Caco-2 (cell line): Measurements from ENCODE around the gene ADGRL3. TPM values are rescaled to one million over a fixed set of nuclear protein-coding genes. Genes with fewer than 3 reads are reported as not detected.

ENCODE experiments used
- BruUV-seq: library from RNA; stranded (reverse); fragments of 400-500 nt; replicated peaks from 2 replicates; lab custom pipeline; 2021; lab: Mats Ljungman, UMichigan
- CTCF ChIA-PET: fragments of 300-600 bp; sonication (Branson Sonifier 250); formaldehyde crosslinking; loops from one replicate; lab custom pipeline; 2022; ENCODE audit warnings: antibody characterized with exemption; lab: Charles Lee
- POLR2A ChIA-PET: fragments of 300-600 bp; sonication (Branson Sonifier 250); formaldehyde crosslinking; loops from one replicate; lab custom pipeline; 2022; ENCODE audit warnings: antibody characterized with exemption; lab: Charles Lee
- DNase-seq, 2 experiments: peaks; one replicate each; pipeline versions ENCODE4 v3.0.0 to v3.0.0-alpha.2; 2020 to 2022
- H3K27me3 ChIP-seq: replicated peaks from 2 replicates; pipeline ENCODE4 v1.6.0; 2011; ENCODE audit warnings: low read length; ENCODE audit not compliant: control insufficient read depth, insufficient read depth
- H3K36me3 ChIP-seq: 2 replicates; pipeline ENCODE4 v1.5.1; 2011; ENCODE audit warnings: low read length; ENCODE audit not compliant: control insufficient read depth, insufficient read depth
- H3K4me1 ChIP-seq: fragments of 250-450 bp; sonication (Bioruptor Pico); 2 replicates; pipeline ENCODE4 v1.5.1; 2020; ENCODE audit warnings: mild to moderate bottlenecking
- H3K4me3 ChIP-seq: 2 replicates; pipeline ENCODE4 v1.5.1; 2011; ENCODE audit warnings: low read depth, mild to moderate bottlenecking, control low read depth, low read length
- H3K9me3 ChIP-seq: fragments of 250-450 bp; sonication (Bioruptor Pico); 2 replicates; pipeline ENCODE4 v1.5.1; 2020; ENCODE audit warnings: mild to moderate bottlenecking, moderate library complexity
- H3K27ac Mint-ChIP-seq: one replicate; pipeline ENCODE4 v1.8.0; 2022; ENCODE audit warnings: mixed read lengths; ENCODE audit not compliant: unreplicated experiment
- H3K27me3 Mint-ChIP-seq: one replicate; pipeline ENCODE4 v1.8.0; 2022; ENCODE audit warnings: mixed read lengths; ENCODE audit not compliant: insufficient read depth, unreplicated experiment
- H3K36me3 Mint-ChIP-seq: one replicate; pipeline ENCODE4 v1.8.0; 2022; ENCODE audit warnings: mild to moderate bottlenecking, mixed read lengths; ENCODE audit not compliant: insufficient read depth, unreplicated experiment
- H3K4me1 Mint-ChIP-seq: one replicate; pipeline ENCODE4 v1.8.0; 2022; ENCODE audit warnings: low read depth, mixed read lengths; ENCODE audit not compliant: unreplicated experiment
- H3K4me3 Mint-ChIP-seq: one replicate; pipeline ENCODE4 v1.8.0; 2022; ENCODE audit warnings: mild to moderate bottlenecking, moderate library complexity, mixed read lengths; ENCODE audit not compliant: unreplicated experiment
- H3K9me3 Mint-ChIP-seq: one replicate; pipeline ENCODE4 v1.8.0; 2022; ENCODE audit warnings: mixed read lengths; ENCODE audit not compliant: unreplicated experiment
- intact Hi-C: fragments of 100-400 bp; cut with micrococcal nuclease; formaldehyde crosslinking; loops from one replicate; pipeline ENCODE4 v1.10.0; 2022; ENCODE audit not compliant: unreplicated experiment
- total RNA-seq: library from RNA; stranded (reverse); gene quantifications from 2 replicates; pipeline ENCODE4 v1.2.3, GENCODE V29; 2022
- TF ChIP-seq, protein P1 (sequence below), 2 experiments: fragments of 200-600 bp in 1 of 2; IDR thresholded peaks; 1 replicate in 1 of 2; 2 replicates in 1 of 2; pipeline versions ENCODE4 v1.5.1 to v1.8.0; 2011 to 2022; ENCODE audit warnings: antibody characterized with exemption in 1 of 2, control low read depth in 1 of 2, inconsistent platforms in 1 of 2, low read depth in 1 of 2, low read length in 1 of 2, mild to moderate bottlenecking in 1 of 2, moderate library complexity in 1 of 2; ENCODE audit not compliant: insufficient read depth in 1 of 2, severe bottlenecking in 1 of 2, unreplicated experiment in 1 of 2

Gene ADGRL3
- total RNA-seq, 1 experiment from 2014 or later = 1.5 TPM

DNA sequence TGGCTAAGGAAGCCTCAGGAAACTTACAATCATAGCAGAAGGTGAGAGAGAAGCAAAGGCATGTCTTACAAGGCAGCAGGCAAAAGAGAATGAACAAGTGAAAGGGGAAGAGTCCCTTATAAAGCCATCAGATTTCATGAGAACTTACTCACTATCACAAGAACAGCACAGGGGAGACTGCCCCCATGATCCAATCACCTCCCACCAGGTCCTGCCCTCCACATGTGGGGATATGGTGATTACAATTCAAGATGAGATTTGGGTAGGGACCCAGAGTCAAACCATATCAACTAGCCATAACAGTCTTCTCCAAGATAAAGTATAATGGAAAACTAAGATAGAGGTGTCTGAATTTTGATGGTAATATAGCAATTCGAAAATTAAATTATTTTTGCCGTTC lies 534.3 kb downstream of the ADGRL3 start:
- Histone ChIP-seq H3K36me3 (no peaks in the 10 kb centered on the region), H3K9me3 (no peaks in the 10 kb centered on the region), H3K4me3 (no peak overlapping the region), H3K27me3 (no peaks in the 10 kb centered on the region), H3K4me1 (no peaks in the 10 kb centered on the region)
- no peaks in the 10 kb centered on the region for H3K9me3 Mint-ChIP-seq
- H3K36me3 Mint-ChIP-seq = no peaks in the 10 kb centered on the region
- H3K4me3 Mint-ChIP-seq = no peak overlapping the region
- no peaks in the 10 kb centered on the region for H3K27me3 Mint-ChIP-seq
- intact Hi-C loops = no loop called here
- POLR2A ChIA-PET = no interaction called here
- BruUV-seq = no TSS peak
- DNase-seq = no peak
- no peaks in the 10 kb centered on the region for H3K4me1 Mint-ChIP-seq
- TF ChIP-seq, protein P1, sequence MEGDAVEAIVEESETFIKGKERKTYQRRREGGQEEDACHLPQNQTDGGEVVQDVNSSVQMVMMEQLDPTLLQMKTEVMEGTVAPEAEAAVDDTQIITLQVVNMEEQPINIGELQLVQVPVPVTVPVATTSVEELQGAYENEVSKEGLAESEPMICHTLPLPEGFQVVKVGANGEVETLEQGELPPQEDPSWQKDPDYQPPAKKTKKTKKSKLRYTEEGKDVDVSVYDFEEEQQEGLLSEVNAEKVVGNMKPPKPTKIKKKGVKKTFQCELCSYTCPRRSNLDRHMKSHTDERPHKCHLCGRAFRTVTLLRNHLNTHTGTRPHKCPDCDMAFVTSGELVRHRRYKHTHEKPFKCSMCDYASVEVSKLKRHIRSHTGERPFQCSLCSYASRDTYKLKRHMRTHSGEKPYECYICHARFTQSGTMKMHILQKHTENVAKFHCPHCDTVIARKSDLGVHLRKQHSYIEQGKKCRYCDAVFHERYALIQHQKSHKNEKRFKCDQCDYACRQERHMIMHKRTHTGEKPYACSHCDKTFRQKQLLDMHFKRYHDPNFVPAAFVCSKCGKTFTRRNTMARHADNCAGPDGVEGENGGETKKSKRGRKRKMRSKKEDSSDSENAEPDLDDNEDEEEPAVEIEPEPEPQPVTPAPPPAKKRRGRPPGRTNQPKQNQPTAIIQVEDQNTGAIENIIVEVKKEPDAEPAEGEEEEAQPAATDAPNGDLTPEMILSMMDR (IDR thresholded peaks at IDR 0.05; ENCODE audit: insufficient read depth in 1 of 2, low read depth in 1 of 2, low read length in 1 of 2, severe bottlenecking in 1 of 2, unreplicated experiment in 1 of 2) = no peak
- no peak overlapping the region for H3K27ac Mint-ChIP-seq
- CTCF ChIA-PET = no interaction called here

DNA sequence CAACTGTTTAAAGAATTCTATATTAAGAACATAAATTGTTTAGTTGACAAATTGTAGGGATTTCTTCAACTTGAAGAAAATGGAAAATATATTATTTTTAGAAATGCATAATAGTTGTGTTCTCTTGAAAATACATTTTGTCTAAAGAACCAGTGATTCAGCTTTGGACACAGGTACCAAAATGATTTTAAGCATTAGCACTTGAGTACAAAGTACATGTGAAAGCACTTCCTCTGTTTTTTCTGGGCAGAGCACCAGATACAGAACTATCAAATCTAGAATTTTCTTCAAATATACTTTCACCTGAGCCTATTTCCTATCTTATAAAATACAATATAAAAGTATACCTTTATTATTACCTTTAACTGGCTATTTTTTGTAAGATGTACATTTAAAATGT lies 539.8 kb downstream of the ADGRL3 start:
- TF ChIP-seq, protein P1 (IDR thresholded peaks at IDR 0.05; ENCODE audit: insufficient read depth in 1 of 2, low read depth in 1 of 2, low read length in 1 of 2, severe bottlenecking in 1 of 2, unreplicated experiment in 1 of 2) = no peak
- no peak for DNase-seq
- Histone ChIP-seq H3K36me3 (no peaks in the 10 kb centered on the region), H3K9me3 (no peaks in the 10 kb centered on the region), H3K4me1 (no peaks in the 10 kb centered on the region), H3K27me3 (no peaks in the 10 kb centered on the region), H3K4me3 (no peak overlapping the region)
- Mint-ChIP-seq H3K27me3 (no peaks in the 10 kb centered on the region), H3K9me3 (no peaks in the 10 kb centered on the region), H3K4me1 (no peaks in the 10 kb centered on the region), H3K36me3 (no peaks in the 10 kb centered on the region), H3K4me3 (no peak overlapping the region), H3K27ac (no peak overlapping the region)
- CTCF ChIA-PET = no interaction called here
- POLR2A ChIA-PET = no interaction called here
- intact Hi-C loops = loop anchor here (2.0 kb wide), 1 partner anchor 969 kb away; no protein-coding TSS in a partner anchor
- no TSS peak for BruUV-seq

DNA sequence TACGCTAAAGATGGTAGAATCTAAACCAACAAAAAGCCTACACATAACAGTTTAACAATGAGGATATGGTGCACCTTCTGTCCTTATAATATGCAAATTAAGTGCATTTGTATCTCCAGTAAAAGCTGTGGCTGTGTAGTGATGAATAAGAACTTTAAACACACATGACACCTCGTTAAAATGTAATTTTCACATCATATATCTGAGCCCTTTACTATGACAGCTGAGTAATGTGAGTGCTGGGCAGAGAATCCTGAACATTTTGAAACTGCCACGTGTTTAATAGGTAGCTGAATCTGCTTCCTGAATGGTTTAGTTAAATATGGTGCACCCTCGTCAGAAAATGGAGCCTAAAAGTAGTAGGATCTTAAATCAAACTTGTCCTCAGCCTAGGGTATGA lies 540.8 kb downstream of the ADGRL3 start:
- Mint-ChIP-seq H3K27me3 (no peaks in the 10 kb centered on the region), H3K36me3 (no peaks in the 10 kb centered on the region), H3K27ac (no peak overlapping the region), H3K4me3 (no peak overlapping the region), H3K9me3 (no peaks in the 10 kb centered on the region), H3K4me1 (no peaks in the 10 kb centered on the region)
- ChIA-PET CTCF (no interaction called here), POLR2A (no interaction called here)
- no peaks in the 10 kb centered on the region for H3K9me3 ChIP-seq
- H3K36me3 ChIP-seq = no peaks in the 10 kb centered on the region
- TF ChIP-seq, protein P1 (IDR thresholded peaks at IDR 0.05; ENCODE audit: insufficient read depth in 1 of 2, low read depth in 1 of 2, low read length in 1 of 2, severe bottlenecking in 1 of 2, unreplicated experiment in 1 of 2) = no peak
- no peaks in the 10 kb centered on the region for H3K27me3 ChIP-seq
- no peak for DNase-seq
- no peaks in the 10 kb centered on the region for H3K4me1 ChIP-seq
- BruUV-seq = no TSS peak
- H3K4me3 ChIP-seq = no peak overlapping the region
- intact Hi-C loops = loop anchor here (2.0 kb wide), 1 partner anchor 968 kb away; no protein-coding TSS in a partner anchor
